Tibial nerve (tissue), 4 donors: ENCODE data around the gene NAP1L4. TPM values are rescaled to one million over a fixed set of nuclear protein-coding genes. Genes with fewer than 3 reads are reported as not detected.

Source experiments
- DNase-seq, 2 donors: peaks; one replicate each; pipeline ENCODE4 v3.0.0-alpha.2; 2019; ENCODE audit warnings: low spot score in 2 of 2
- H3K27ac ChIP-seq, 4 donors: fragments of 200-600 bp; sonication (generic) in 3 of 4; one replicate each; pipeline ENCODE4 v1.5.1; 2017 to 2019; ENCODE audit warnings: mild to moderate bottlenecking in 1 of 4
- H3K27me3 ChIP-seq, 2 donors: fragments of 200-600 bp; sonication (generic) in 1 of 2; one replicate each; pipeline versions ENCODE4 v1.5.1 to v1.6.0; 2017 to 2019
- H3K36me3 ChIP-seq, 3 donors: fragments of 200-600 bp; sonication (generic); one replicate each; pipeline ENCODE4 v1.5.1; 2018 to 2019
- H3K4me1 ChIP-seq, 4 donors: fragments of 200-600 bp; sonication (generic) in 3 of 4; one replicate each; pipeline ENCODE4 v1.5.1; 2017 to 2019
- H3K4me3 ChIP-seq, 4 donors: fragments of 200-600 bp; sonication (generic) in 3 of 4; one replicate each; pipeline ENCODE4 v1.5.1; 2017 to 2019; ENCODE audit warnings: mild to moderate bottlenecking in 1 of 4, moderate library complexity in 1 of 4
- H3K9me3 ChIP-seq, 4 donors: fragments of 200-600 bp; sonication (generic) in 3 of 4; one replicate each; pipeline ENCODE4 v1.5.1; 2017 to 2019
- CTCF ChIP-seq, 5 experiments: fragments of 200-600 bp in 3 of 5; fragments of 450-650 bp in 2 of 5; sonication (generic) in 3 of 5; IDR thresholded peaks; one replicate each; pipeline ENCODE4 v1.5.1; 2016 to 2019; ENCODE audit warnings: antibody characterized with exemption in 5 of 5, mild to moderate bottlenecking in 3 of 5, moderate library complexity in 2 of 5
- EP300 ChIP-seq, 2 donors: sonication (generic); formaldehyde crosslinking; IDR thresholded peaks; one replicate each; pipeline ENCODE4 v1.6.1; 2017; ENCODE audit warnings: antibody characterized with exemption in 2 of 2, mild to moderate bottlenecking in 1 of 2
- POLR2A ChIP-seq, 2 donors: fragments of 450-650 bp; IDR thresholded peaks; one replicate each; pipeline ENCODE4 v1.6.1; 2017; ENCODE audit warnings: antibody characterized with exemption in 2 of 2, mild to moderate bottlenecking in 2 of 2, moderate library complexity in 2 of 2
- WGBS, 2 donors: methylation state at CpG; one replicate each; pipeline ENCODE4 v1.1.5; 2018; 5-methylcytosine and 5-hydroxymethylcytosine counted together
- total RNA-seq, 4 donors: library from RNA; depleted of rRNA; stranded (reverse); fragments of >200 nt; gene quantifications; one replicate each; pipeline ENCODE4 v1.1.0, GENCODE V29; 2016

NAP1L4 gene
- total RNA-seq, 4 donors from 2014 or later = 94.3 to 129 (median 111) TPM

GRCh38 chr11:2955906-2956476, 36.1 kb downstream of the NAP1L4 start:
- H3K36me3 ChIP-seq = peaks cover 6 to 100% (median 28%) of the 10 kb centered on the region in 3 donors
- WGBS, 2 donors = 71 to 85% methylated on average over 6 of the region's 6 CpGs

GRCh38 chr11:2954263-2954662, 37.9 kb downstream of the NAP1L4 start:
- 88 to 92% methylated on average over 6 of the region's 6 CpGs for WGBS, 2 donors
- Histone ChIP-seq H3K27me3 (no peaks in the 10 kb centered on the region), H3K36me3 (peaks cover 6 to 100% (median 24%) of the 10 kb centered on the region in 3 donors), H3K4me3 (no peak overlapping the region), H3K27ac (no peak overlapping the region), H3K4me1 (no peaks in the 10 kb centered on the region), H3K9me3 (no peaks in the 10 kb centered on the region)
- no peak for DNase-seq
- TF ChIP-seq EP300 (IDR thresholded peaks at IDR 0.05) (no peak), POLR2A (IDR thresholded peaks at IDR 0.05) (no peak), CTCF (IDR thresholded peaks at IDR 0.05) (no peak)

More at GRCh38 chr11:2955906-2956476, 36.1 kb downstream of the NAP1L4 start:
- Histone ChIP-seq H3K27ac (no peak overlapping the region), H3K4me1 (no peaks in the 10 kb centered on the region), H3K4me3 (no peak overlapping the region), H3K27me3 (no peaks in the 10 kb centered on the region), H3K9me3 (no peaks in the 10 kb centered on the region)
- no peak for DNase-seq
- TF ChIP-seq CTCF (IDR thresholded peaks at IDR 0.05) = no peak
- TF ChIP-seq EP300 (IDR thresholded peaks at IDR 0.05) = no peak
- no peak for TF ChIP-seq POLR2A (IDR thresholded peaks at IDR 0.05)

GRCh38 chr11:2952290-2952689, 39.8 kb downstream of the NAP1L4 start:
- TF ChIP-seq POLR2A (IDR thresholded peaks at IDR 0.05) (no peak), CTCF (IDR thresholded peaks at IDR 0.05) (no peak), EP300 (IDR thresholded peaks at IDR 0.05) (no peak)
- Histone ChIP-seq H3K9me3 (no peaks in the 10 kb centered on the region), H3K36me3 (peaks cover 3 to 100% (median 22%) of the 10 kb centered on the region in 3 donors), H3K27me3 (no peaks in the 10 kb centered on the region), H3K4me1 (no peaks in the 10 kb centered on the region), H3K27ac (no peak overlapping the region), H3K4me3 (no peak overlapping the region)
- no peak for DNase-seq
- 70 to 86% methylated on average over 6 of the region's 6 CpGs for WGBS, 2 donors

- no peak for TF ChIP-seq POLR2A (IDR thresholded peaks at IDR 0.05)
- Histone ChIP-seq H3K9me3 (no peaks in the 10 kb centered on the region), H3K4me1 (peaks cover 0 to 4% (median 1%) of the 10 kb centered on the region in 4 donors), H3K27me3 (no peaks in the 10 kb centered on the region), H3K36me3 (peaks cover 0 to 94% (median 22%) of the 10 kb centered on the region in 3 donors), H3K27ac (no peak overlapping the region), H3K4me3 (no peak overlapping the region)
- DNase-seq = no peak
- 80% methylated on average over 9 of the region's 9 CpGs for WGBS, 2 donors
Observed at GRCh38 chr11:2951231-2952110, 40.7 kb downstream of the NAP1L4 start.

- H3K27ac ChIP-seq = no peak overlapping the region
- peaks cover 0 to 87% (median 22%) of the 10 kb centered on the region in 3 donors for H3K36me3 ChIP-seq
- no peaks in the 10 kb centered on the region for H3K27me3 ChIP-seq
- peaks cover 0 to 10% (median 7%) of the 10 kb centered on the region in 4 donors for H3K4me1 ChIP-seq
- H3K9me3 ChIP-seq = no peaks in the 10 kb centered on the region
- no peak overlapping the region for H3K4me3 ChIP-seq
- no peak for DNase-seq
- 87 to 92% methylated on average over 1 of the region's 1 CpG for WGBS, 2 donors
- TF ChIP-seq EP300 (IDR thresholded peaks at IDR 0.05) (no peak), CTCF (IDR thresholded peaks at IDR 0.05) (no peak), POLR2A (IDR thresholded peaks at IDR 0.05) (no peak)
Observed at GRCh38 chr11:2950825-2951224, 41.3 kb downstream of the NAP1L4 start.
